Vagina (tissue), 2 donors: ENCODE data around the gene VDR.

Experiments
- POLR2A ChIP-seq, 2 donors: fragments of 450-650 bp; IDR thresholded peaks; one replicate each; pipeline ENCODE4 v1.6.1; 2017; ENCODE audit warnings: antibody characterized with exemption in 2 of 2, mild to moderate bottlenecking in 2 of 2, moderate library complexity in 2 of 2
- POLR2AphosphoS5 ChIP-seq, 2 donors: sonication (generic); formaldehyde crosslinking; IDR thresholded peaks; one replicate each; pipeline ENCODE4 v1.9.0; 2017; ENCODE audit warnings: antibody characterized with exemption in 2 of 2, mild to moderate bottlenecking in 2 of 2, low read depth in 1 of 2; ENCODE audit not compliant: insufficient read depth in 1 of 2
- TF ChIP-seq, protein P1 (sequence below), 3 experiments: fragments of 450-650 bp in 2 of 3; fragments of 200-600 bp in 1 of 3; sonication (generic) in 1 of 3; IDR thresholded peaks; one replicate each; pipeline ENCODE4 v1.5.1; 2017 to 2019; ENCODE audit warnings: antibody characterized with exemption in 3 of 3, mild to moderate bottlenecking in 2 of 3, moderate library complexity in 2 of 3

DNA sequence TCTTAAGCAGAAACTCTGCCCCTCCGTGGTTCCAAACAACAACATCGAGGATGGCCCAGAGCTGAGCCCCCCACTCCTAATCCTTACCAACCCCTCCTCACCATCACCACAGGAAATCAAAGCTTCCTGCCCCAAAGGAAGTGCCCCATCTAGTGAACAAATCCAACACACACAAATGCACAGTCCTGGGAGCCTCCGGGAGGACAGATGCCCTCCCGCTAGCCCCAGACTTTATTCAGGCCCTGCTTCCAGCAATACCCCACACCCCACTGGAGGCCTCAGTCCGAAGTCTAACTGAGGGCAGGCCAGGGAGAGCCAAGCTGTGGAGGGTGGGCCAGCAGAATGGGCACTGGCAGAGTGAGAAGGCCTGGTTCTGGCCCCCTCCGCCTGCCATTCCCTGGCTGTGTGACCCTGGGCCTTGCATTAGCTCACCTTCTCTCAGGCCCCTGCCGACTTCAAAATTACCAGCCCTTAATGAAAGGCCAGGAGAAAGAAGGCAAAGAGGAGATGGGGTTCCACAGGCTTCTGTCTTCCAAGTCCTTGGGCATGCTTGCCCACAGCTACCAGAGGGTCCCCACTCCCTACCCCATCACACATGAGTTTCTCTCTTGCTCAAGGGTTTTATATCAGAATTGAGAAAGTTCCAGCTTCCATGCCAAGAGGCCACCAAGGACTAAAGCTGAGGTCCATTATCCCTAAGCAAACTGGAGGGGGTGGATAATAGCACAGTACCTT lies 87.4 kb downstream of the VDR start:
- TF ChIP-seq, protein P1, sequence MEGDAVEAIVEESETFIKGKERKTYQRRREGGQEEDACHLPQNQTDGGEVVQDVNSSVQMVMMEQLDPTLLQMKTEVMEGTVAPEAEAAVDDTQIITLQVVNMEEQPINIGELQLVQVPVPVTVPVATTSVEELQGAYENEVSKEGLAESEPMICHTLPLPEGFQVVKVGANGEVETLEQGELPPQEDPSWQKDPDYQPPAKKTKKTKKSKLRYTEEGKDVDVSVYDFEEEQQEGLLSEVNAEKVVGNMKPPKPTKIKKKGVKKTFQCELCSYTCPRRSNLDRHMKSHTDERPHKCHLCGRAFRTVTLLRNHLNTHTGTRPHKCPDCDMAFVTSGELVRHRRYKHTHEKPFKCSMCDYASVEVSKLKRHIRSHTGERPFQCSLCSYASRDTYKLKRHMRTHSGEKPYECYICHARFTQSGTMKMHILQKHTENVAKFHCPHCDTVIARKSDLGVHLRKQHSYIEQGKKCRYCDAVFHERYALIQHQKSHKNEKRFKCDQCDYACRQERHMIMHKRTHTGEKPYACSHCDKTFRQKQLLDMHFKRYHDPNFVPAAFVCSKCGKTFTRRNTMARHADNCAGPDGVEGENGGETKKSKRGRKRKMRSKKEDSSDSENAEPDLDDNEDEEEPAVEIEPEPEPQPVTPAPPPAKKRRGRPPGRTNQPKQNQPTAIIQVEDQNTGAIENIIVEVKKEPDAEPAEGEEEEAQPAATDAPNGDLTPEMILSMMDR (IDR thresholded peaks at IDR 0.05): no peak
- TF ChIP-seq POLR2AphosphoS5 (IDR thresholded peaks at IDR 0.05; ENCODE audit: insufficient read depth in 1 of 2, low read depth in 1 of 2): no peak
- no peak for TF ChIP-seq POLR2A (IDR thresholded peaks at IDR 0.05)
